GM12875 (cell line): Measurements from ENCODE around the gene OR2M3.

ENCODE experiments used
- H3K4me3 ChIP-seq: one replicate; pipeline ENCODE4 v1.5.1; 2011; ENCODE audit warnings: low read depth, low read length, control low read depth
- CTCF ChIP-seq: IDR thresholded peaks from 2 replicates; pipeline ENCODE4 v1.5.1; 2011; ENCODE audit warnings: low read depth, mild to moderate bottlenecking, control low read depth, inconsistent platforms, low read length, moderate library complexity, borderline replicate concordance; ENCODE audit not compliant: insufficient read depth

The OR2M3 gene

DNA sequence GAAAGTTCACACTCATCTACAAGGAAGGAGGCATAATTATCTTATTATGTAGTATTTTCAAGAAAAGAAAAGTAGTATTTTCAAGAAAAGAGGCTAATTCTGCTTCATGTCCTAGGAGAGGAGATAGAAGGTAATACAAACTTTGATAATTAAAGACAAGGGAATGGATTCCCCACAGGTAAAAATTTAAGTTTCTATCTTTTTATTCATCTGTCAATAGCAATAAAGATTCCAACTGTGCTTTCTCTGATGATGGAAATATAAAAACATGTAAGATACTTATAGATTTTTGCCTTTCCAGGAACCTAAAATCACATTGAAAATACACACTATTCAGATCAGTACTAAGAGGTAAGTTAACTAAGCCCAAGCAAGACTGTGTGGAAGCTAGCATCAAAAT is 22.5 kb upstream of the OR2M3 start, which contains the start of gene OR2M2:
OR2M2 (plus strand) TSS at position 301 of the 400 bp plus-strand sequence. CDS start 5,165 bp downstream, outside the sequence.
- no peak within 1 kb of the TSS for H3K4me3 ChIP-seq
- TF ChIP-seq CTCF, result no peak

DNA sequence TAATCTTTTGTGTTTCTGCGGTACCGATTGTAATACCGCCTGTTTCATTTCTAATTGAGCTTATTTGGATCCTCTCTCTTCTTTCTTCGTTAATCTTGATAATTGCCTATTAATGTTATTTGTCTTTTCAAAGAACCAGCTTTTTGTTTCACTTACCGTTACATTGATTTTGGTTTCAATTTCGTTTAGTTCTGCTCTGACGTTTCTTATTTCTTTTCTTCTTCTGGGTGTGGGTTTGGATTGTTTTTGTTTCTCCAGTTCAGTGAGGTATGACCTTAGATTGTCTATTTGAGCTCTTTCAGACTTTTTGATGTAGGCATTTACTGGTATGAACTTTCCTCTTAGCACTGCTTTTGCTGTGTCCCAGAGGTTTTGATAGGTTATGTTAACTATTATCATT is 13.1 kb upstream of the OR2M3 start:
- no peak overlapping the region for H3K4me3 ChIP-seq
- no peak for TF ChIP-seq CTCF

- TF ChIP-seq CTCF, result no peak
- H3K4me3 ChIP-seq, result no peak overlapping the region
Observed at GRCh38 chr1:248187363-248187762, 9.7 kb upstream of the OR2M3 start.

DNA sequence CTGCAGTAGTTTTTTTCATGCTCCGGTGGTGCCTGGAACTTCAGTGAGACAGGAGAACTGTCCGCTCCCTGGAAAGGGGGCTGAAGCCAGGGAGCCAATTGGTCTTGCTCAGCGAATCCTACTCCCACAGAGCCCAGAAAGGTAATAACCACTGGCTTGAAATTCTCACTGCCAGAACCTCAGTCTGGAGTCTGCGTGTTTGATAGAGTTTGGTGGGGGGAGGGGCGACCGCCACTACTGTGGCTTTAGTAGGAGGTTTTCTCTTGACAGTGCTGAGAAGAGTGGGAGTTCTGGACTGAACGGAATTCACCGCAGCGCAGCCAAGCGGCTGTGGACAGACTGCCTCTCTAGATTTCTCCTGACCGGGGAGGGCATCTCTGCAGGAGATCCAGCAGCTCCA is 8.0 kb upstream of the OR2M3 start:
- no peak overlapping the region for H3K4me3 ChIP-seq
- TF ChIP-seq CTCF, result no peak

- no peak overlapping the region for H3K4me3 ChIP-seq
- no peak for TF ChIP-seq CTCF
Observed at GRCh38 chr1:248194117-248194516, 2.9 kb upstream of the OR2M3 start.

GRCh38 chr1:248215880-248216279 is 18.8 kb downstream of the OR2M3 start:
- no peak overlapping the region for H3K4me3 ChIP-seq
- TF ChIP-seq CTCF, result no peak

DNA sequence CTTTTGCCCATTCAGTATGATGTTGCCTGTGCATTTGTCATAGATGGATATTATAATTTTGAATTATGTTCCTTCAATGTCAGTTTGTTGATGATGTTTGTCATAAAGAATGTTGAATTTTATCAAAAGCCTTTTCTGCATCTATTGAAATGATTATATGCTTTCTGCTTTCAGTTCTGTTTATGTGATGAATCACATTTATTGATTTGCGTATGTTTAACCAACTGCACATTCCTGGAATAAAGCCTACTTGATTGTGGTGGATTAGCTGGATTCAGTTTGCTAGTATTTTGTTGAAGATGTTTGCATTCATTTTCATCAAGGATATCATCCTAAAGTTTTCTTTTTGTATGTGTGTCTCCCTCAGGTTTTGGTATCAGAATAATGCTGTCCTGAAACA is 28.5 kb downstream of the OR2M3 start:
- no peak for TF ChIP-seq CTCF
- H3K4me3 ChIP-seq, result no peak overlapping the region
